Neural cell (in vitro differentiated cells): ENCODE results near the gene TBKBP1. TPM values are rescaled to one million over a fixed set of nuclear protein-coding genes. Genes with fewer than 3 reads are reported as not detected.

Experiments used
- H2AFZ ChIP-seq: fragments of 200-600, 300-800 bp; sonication (generic), shearing (Covaris generic); 2 replicates; pipeline ENCODE4 v1.6.0; 2014; ENCODE audit warnings: low read depth, mild to moderate bottlenecking, antibody characterized with exemption, low read length, moderate library complexity
- H3F3A ChIP-seq: fragments of 200-600 bp; shearing (Covaris generic); 2 replicates; pipeline ENCODE4 v1.6.1; 2016; ENCODE audit warnings: mild to moderate bottlenecking, moderate library complexity, mixed read lengths, antibody characterized with exemption, low read length; ENCODE audit not compliant: insufficient read depth, poor library complexity, severe bottlenecking
- H3K27ac ChIP-seq: fragments of 200-600, 300-800 bp; sonication (generic), shearing (Covaris generic); 2 replicates; pipeline ENCODE4 v1.5.1; 2014; ENCODE audit warnings: mild to moderate bottlenecking, low read length, moderate library complexity
- H3K27me3 ChIP-seq: fragments of 300-800, 200-600 bp; sonication (generic), shearing (Covaris generic); 2 replicates; pipeline ENCODE4 v1.6.0; 2014; ENCODE audit warnings: mild to moderate bottlenecking, low read depth, low read length, moderate library complexity; ENCODE audit not compliant: insufficient read depth
- H3K36me3 ChIP-seq: fragments of 300-800, 200-600 bp; sonication (generic), shearing (Covaris generic); 2 replicates; pipeline ENCODE4 v1.5.1; 2014; ENCODE audit warnings: mild to moderate bottlenecking, antibody characterized with exemption, low read length, moderate library complexity; ENCODE audit not compliant: insufficient read depth
- H3K4me2 ChIP-seq: fragments of 300-800, 200-600 bp; sonication (generic), shearing (Covaris generic); 2 replicates; pipeline ENCODE4 v1.6.0; 2014; ENCODE audit warnings: mild to moderate bottlenecking, low read length
- H3K4me3 ChIP-seq: fragments of 300-800, 200-600 bp; sonication (generic), shearing (Covaris generic); 2 replicates; pipeline ENCODE4 v1.5.1; 2014; ENCODE audit warnings: mild to moderate bottlenecking, low read length, moderate library complexity
- H3K79me2 ChIP-seq: fragments of 200-600 bp; shearing (Covaris generic); replicated peaks from 2 replicates; pipeline ENCODE4 v1.6.0; 2014; ENCODE audit warnings: mild to moderate bottlenecking, low read length, moderate library complexity; ENCODE audit not compliant: insufficient read depth
- H3K9ac ChIP-seq: fragments of 300-800, 200-600 bp; sonication (generic), shearing (Covaris generic); 2 replicates; pipeline ENCODE4 v1.6.1; 2016; ENCODE audit warnings: mild to moderate bottlenecking, low read length, mixed read lengths
- H3K9me2 ChIP-seq: fragments of 200-600 bp; shearing (Covaris generic); 2 replicates; pipeline ENCODE4 v1.6.1; 2016; ENCODE audit warnings: mild to moderate bottlenecking, low read length, mixed read lengths; ENCODE audit not compliant: insufficient read depth
- H3K9me3 ChIP-seq: fragments of 200-600, 300-800 bp; sonication (generic), shearing (Covaris generic); 2 replicates; pipeline ENCODE4 v1.6.1; 2016; ENCODE audit warnings: mild to moderate bottlenecking, mixed run types, low read length, moderate library complexity, mixed read lengths
- H4K20me1 ChIP-seq: fragments of 200-600 bp; shearing (Covaris generic); 2 replicates; pipeline ENCODE4 v1.6.1; 2016; ENCODE audit warnings: mild to moderate bottlenecking, mixed run types; ENCODE audit not compliant: insufficient read depth
- EP300 ChIP-seq: fragments of 450-650 bp; conservative IDR thresholded peaks from 2 replicates; pipeline ENCODE4 v1.6.1; 2014; ENCODE audit warnings: antibody characterized with exemption, mild to moderate bottlenecking, moderate library complexity; ENCODE audit not compliant: poor library complexity, severe bottlenecking
- EZH2 ChIP-seq: fragments of 200-600, 300-800 bp; shearing (Covaris generic), sonication (generic); IDR thresholded peaks from 2 replicates; pipeline ENCODE4 v1.6.1; 2014; ENCODE audit warnings: antibody characterized with exemption, low read length, borderline replicate concordance, mild to moderate bottlenecking; ENCODE audit not compliant: insufficient read depth, poor library complexity, severe bottlenecking
- MXI1 ChIP-seq: fragments of 450-650 bp; conservative IDR thresholded peaks from 2 replicates; pipeline ENCODE4 v1.6.1; 2014; ENCODE audit warnings: antibody characterized with exemption, mild to moderate bottlenecking; ENCODE audit not compliant: poor library complexity, severe bottlenecking
- POLR2AphosphoS5 ChIP-seq: IDR thresholded peaks from 2 replicates; pipeline ENCODE4 v1.6.1; 2012
- RAD21 ChIP-seq: fragments of 450-650 bp; conservative IDR thresholded peaks from 2 replicates; pipeline ENCODE4 v1.6.1; 2014; ENCODE audit warnings: antibody characterized with exemption, mild to moderate bottlenecking, moderate library complexity
- SMC3 ChIP-seq: fragments of 450-650 bp; conservative IDR thresholded peaks from 2 replicates; pipeline ENCODE4 v1.6.1; 2014; ENCODE audit warnings: antibody characterized with exemption, mild to moderate bottlenecking, moderate library complexity; ENCODE audit not compliant: poor library complexity
- TAF1 ChIP-seq: IDR thresholded peaks from 2 replicates; pipeline ENCODE4 v1.6.1; 2012; ENCODE audit warnings: low read depth
- polyA plus RNA-seq: library from polyadenylated mRNA; depleted of rRNA; stranded (reverse); fragments of >200 nt; gene quantifications from 2 replicates; pipeline ENCODE4 v1.2.3, GENCODE V29; 2014
- TF ChIP-seq, protein P1 (sequence below): fragments of 450-650 bp; IDR thresholded peaks from 2 replicates; pipeline ENCODE4 v1.5.1; 2014; ENCODE audit warnings: antibody characterized with exemption, mild to moderate bottlenecking, moderate library complexity; ENCODE audit not compliant: poor library complexity, severe bottlenecking

Gene TBKBP1
- polyA plus RNA-seq, 1 donor from 2014 or later, result 25.4 TPM

DNA sequence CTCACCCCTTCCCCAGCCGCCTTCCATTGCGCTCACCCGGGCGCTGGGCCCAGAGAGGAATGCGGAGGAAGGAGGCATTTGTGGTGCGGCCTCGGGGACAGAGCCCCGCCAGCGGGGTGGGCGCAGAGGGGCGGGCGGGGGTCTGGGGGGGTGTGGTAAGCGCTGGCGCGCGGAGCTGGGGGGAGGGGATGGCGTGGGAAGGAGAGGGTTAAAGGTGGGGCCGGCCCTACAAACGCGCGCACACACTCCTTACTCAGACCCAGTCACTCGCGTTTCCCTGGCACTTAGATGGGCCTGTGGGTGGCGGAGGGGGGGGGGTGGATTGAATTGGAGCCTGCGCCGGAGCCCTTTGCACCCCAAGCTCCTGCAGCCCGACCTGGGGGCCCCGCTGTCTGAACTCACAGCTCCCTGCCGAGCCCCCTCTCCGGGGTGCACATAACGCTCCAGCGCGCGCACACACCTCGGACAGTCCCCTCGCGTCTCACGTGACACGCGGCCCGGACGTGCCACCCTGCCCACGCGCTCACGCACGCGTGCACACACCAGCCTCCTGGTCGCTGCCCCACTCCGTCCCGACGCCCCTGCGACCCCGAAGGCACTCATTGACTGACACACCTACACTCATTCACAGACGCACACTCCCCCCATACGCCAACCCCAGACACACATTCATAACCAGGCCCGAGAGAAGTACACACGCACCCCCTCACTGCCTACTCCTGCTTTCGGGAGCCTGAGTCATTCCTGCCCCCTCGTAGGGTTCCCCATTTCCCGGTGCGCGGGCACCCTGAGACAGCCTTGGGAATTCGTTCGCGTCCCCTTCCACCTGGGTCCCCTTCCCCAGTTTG is 844 bp downstream of the TBKBP1 start:
- Histone ChIP-seq H3K79me2 (no peaks in the 10 kb centered on the region), H3K4me2 (peak overlapping the region; percentile 65), H3K36me3 (no peaks in the 10 kb centered on the region), H3K4me3 (peak overlapping the region; percentile 82), H2AFZ (peak overlapping the region; percentile 33), H4K20me1 (no peaks in the 10 kb centered on the region), H3K27ac (peak overlapping the region; percentile 24), H3K9me3 (no peaks in the 10 kb centered on the region), H3K9ac (peak overlapping the region; percentile 80), H3K27me3 (no peaks in the 10 kb centered on the region), H3F3A (no peaks in the 10 kb centered on the region), H3K9me2 (no peaks in the 10 kb centered on the region)
- TF ChIP-seq MXI1 (peak; percentile 76), SMC3 (no peak)

DNA sequence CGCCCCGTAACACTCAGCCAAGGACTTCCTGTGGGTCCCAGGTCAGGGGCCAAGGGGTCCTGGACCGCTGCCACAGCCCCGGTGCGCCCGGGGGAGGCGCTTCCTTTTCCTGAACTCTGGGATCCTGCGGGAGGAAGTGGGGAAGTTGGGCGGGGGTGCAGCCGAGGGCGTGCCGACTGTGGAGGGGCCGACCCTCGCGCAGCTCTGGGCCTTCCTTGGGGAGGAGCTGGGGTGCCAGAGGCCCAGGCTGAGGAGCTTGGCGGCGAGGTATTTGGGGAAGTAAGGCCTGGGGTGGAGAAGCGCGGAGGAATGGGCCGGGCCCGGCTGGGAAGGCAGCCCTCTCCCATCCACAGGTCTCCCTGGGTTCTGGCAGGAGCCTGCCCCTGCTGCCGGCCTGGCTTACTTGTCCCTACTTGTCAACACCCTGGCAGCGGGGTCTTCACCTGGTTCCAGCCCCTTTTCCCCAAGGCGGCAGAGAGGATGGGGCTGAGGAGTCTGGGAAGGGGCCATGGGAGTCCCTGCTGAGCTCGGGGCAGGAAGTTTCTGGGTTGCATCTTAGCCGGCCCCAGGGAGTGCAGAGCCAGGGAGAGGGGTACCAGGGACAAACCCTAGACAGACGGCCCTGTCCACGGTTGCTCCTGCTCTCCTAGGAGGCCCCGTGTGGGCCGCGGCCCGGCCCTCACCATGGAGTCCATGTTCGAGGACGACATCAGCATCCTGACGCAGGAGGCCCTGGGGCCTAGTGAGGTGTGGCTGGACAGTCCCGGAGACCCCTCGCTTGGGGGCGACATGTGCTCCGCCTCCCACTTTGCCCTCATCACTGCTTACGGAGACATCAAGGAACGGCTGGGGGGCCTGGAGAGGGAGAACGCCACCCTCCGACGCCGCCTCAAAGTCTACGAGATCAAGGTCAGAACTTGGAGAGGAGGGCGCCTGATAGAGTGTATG is 1.7 kb downstream of the TBKBP1 start:
- Histone ChIP-seq H4K20me1 (no peaks in the 10 kb centered on the region), H3K27me3 (no peaks in the 10 kb centered on the region), H3K9ac (peak overlapping the region; percentile 80), H3K4me3 (peak overlapping the region; percentile 82), H3K36me3 (no peaks in the 10 kb centered on the region), H3K27ac (no peak overlapping the region), H3K9me3 (no peaks in the 10 kb centered on the region), H3K4me2 (peak overlapping the region; percentile 65), H3F3A (no peaks in the 10 kb centered on the region), H2AFZ (no peak overlapping the region), H3K79me2 (no peaks in the 10 kb centered on the region), H3K9me2 (no peaks in the 10 kb centered on the region)
- TF ChIP-seq, protein P1, sequence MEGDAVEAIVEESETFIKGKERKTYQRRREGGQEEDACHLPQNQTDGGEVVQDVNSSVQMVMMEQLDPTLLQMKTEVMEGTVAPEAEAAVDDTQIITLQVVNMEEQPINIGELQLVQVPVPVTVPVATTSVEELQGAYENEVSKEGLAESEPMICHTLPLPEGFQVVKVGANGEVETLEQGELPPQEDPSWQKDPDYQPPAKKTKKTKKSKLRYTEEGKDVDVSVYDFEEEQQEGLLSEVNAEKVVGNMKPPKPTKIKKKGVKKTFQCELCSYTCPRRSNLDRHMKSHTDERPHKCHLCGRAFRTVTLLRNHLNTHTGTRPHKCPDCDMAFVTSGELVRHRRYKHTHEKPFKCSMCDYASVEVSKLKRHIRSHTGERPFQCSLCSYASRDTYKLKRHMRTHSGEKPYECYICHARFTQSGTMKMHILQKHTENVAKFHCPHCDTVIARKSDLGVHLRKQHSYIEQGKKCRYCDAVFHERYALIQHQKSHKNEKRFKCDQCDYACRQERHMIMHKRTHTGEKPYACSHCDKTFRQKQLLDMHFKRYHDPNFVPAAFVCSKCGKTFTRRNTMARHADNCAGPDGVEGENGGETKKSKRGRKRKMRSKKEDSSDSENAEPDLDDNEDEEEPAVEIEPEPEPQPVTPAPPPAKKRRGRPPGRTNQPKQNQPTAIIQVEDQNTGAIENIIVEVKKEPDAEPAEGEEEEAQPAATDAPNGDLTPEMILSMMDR, result no peak
- TF ChIP-seq MXI1 (no peak), SMC3 (no peak), TAF1 (no peak), EZH2 (no peak), POLR2AphosphoS5 (no peak), RAD21 (no peak), EP300 (no peak)
